ENCODE data around the gene ALS2.

ALS2 gene

GRCh38 chr2:201699416-201699815, 81.3 kb downstream of the ALS2 start:
- TF ChIP-seq, protein P1, sequence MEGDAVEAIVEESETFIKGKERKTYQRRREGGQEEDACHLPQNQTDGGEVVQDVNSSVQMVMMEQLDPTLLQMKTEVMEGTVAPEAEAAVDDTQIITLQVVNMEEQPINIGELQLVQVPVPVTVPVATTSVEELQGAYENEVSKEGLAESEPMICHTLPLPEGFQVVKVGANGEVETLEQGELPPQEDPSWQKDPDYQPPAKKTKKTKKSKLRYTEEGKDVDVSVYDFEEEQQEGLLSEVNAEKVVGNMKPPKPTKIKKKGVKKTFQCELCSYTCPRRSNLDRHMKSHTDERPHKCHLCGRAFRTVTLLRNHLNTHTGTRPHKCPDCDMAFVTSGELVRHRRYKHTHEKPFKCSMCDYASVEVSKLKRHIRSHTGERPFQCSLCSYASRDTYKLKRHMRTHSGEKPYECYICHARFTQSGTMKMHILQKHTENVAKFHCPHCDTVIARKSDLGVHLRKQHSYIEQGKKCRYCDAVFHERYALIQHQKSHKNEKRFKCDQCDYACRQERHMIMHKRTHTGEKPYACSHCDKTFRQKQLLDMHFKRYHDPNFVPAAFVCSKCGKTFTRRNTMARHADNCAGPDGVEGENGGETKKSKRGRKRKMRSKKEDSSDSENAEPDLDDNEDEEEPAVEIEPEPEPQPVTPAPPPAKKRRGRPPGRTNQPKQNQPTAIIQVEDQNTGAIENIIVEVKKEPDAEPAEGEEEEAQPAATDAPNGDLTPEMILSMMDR (conservative IDR thresholded peaks at IDR 0.05), result no peak
- peak overlapping the region; percentile 91 for H3K27ac ChIP-seq

GRCh38 chr2:201698588-201699226, 82.0 kb downstream of the ALS2 start, which contains the start of gene MPP4:
Gene MPP4, minus strand, starts transcription at chr2:201698644. Its CDS starts 4,690 bp downstream, at chr2:201693954.
- TF ChIP-seq, protein P1 (conservative IDR thresholded peaks at IDR 0.05), result no peak
- peak within 1 kb of the TSS; percentile 91 for H3K27ac ChIP-seq

DNA sequence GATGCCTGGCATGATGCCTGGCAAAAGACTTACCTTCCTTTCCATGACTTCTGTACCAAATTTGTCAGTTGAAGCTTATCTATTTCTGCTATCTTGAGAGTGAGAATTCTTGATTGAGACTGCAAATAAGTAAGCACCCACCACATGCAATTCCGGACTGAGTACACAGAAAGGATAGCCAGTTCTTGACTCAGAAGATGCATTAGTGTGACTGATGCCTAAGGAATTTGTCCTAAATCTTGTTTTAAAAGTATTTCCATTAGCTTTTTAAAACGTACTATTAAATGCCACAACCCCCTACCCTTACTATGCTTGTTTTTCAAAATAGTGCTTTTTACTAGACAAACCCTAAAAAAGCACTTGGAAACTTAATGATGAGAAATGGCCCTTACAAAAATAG, 82.8 kb downstream of the ALS2 start:
- TF ChIP-seq, protein P1 (conservative IDR thresholded peaks at IDR 0.05), result no peak

GRCh38 chr2:201696151-201696659, 84.5 kb downstream of the ALS2 start:
- no peak overlapping the region for H3K27ac ChIP-seq
- TF ChIP-seq, protein P1 (conservative IDR thresholded peaks at IDR 0.05), result no peak

More for the DNA sequence above, 82.8 kb downstream of the ALS2 start:
- peak overlapping the region; percentile 91 for H3K27ac ChIP-seq

GRCh38 chr2:201685156-201685555, 95.6 kb downstream of the ALS2 start:
- H3K27ac ChIP-seq, result no peak overlapping the region
- TF ChIP-seq, protein P1 (conservative IDR thresholded peaks at IDR 0.05), result no peak

- H3K27ac ChIP-seq, result no peak overlapping the region
- TF ChIP-seq, protein P1 (conservative IDR thresholded peaks at IDR 0.05), result no peak; the same call in 1 of the 2 replicates
Observed at GRCh38 chr2:201680743-201681142, 100.0 kb downstream of the ALS2 start.

DNA sequence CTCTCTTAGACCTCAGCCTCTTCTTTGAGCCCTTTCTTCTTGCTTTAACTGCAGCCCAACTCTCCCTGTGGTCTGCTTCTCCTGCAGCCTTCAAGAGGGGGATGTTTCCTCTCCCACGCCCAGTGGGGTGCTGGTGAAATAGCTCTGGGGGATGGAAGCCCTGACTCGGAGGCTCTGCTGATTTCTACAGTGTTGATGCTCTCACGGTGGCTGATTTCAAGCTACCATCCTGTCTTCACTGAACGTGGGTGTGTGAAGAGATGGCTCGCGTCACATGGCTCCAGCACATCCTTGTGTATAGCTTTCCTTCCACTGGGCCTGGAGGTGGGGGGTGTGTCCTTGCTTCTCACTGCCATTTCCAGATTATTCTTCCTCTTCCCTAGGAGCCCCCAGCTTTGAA, 102.3 kb downstream of the ALS2 start:
- TF ChIP-seq, protein P1 (conservative IDR thresholded peaks at IDR 0.05), result no peak
- H3K27ac ChIP-seq, result no peak overlapping the region

Measured in VCaP (cell line).